Left ventricle myocardium inferior (tissue), 1 donor: Measurements from ENCODE around the gene SIRT4. TPM values are rescaled to one million over a fixed set of nuclear protein-coding genes. Genes with fewer than 3 reads are reported as not detected.
A peak's percentile ranks its signal among the peaks of the same experiment; 100 is the strongest.

Experiments used
- DNase-seq: peaks from one replicate; pipeline ENCODE4 v3.0.0-alpha.2; 2020
- H3K27ac ChIP-seq: fragments of 200-600 bp; replicated peaks from 2 replicates; pipeline ENCODE4 v1.8.0; 2021
- H3K27me3 ChIP-seq: fragments of 200-600 bp; 2 replicates; pipeline ENCODE4 v1.8.0; 2021; ENCODE audit warnings: low read depth
- H3K36me3 ChIP-seq: fragments of 200-600 bp; 2 replicates; pipeline ENCODE4 v1.8.0; 2021
- H3K4me1 ChIP-seq: fragments of 200-600 bp; 2 replicates; pipeline ENCODE4 v1.8.0; 2021
- H3K4me3 ChIP-seq: fragments of 200-600 bp; 2 replicates; pipeline ENCODE4 v1.8.0; 2021; ENCODE audit warnings: mild to moderate bottlenecking, moderate library complexity
- H3K9me3 ChIP-seq: fragments of 200-600 bp; replicated peaks from 2 replicates; pipeline ENCODE4 v1.8.0; 2021
- CTCF ChIP-seq: fragments of 200-600 bp; IDR thresholded peaks from 2 replicates; pipeline ENCODE4 v1.8.0; 2021; ENCODE audit warnings: antibody characterized with exemption, mild to moderate bottlenecking, borderline replicate concordance
- intact Hi-C: fragments of 100-400 bp; cut with micrococcal nuclease; formaldehyde crosslinking; loops from one replicate; pipeline ENCODE4 v1.11.0; 2022
- total RNA-seq: library from RNA; stranded (reverse); fragmentation: NEBNext Ultra II Directional; extraction: Animal tissue kit (Norgen Biotek cat#: 25700); gene quantifications from one replicate; pipeline ENCODE4 v1.2.1, GENCODE V29; 2021
- donor health status: DM: no; HTN: yes; CAD: no; lungs with severe emphysema.

SIRT4 gene
- total RNA-seq, 1 donor from 2014 or later, result 6.5 TPM

- DNase-seq, result no peak
- intact Hi-C loops, result loop anchor here (10.0 kb wide), 1 partner anchor 82 kb away; the partner anchor contains the start of gene COX6A1
- TF ChIP-seq CTCF, result no peak
- H3K4me1 ChIP-seq, result peaks cover 4% of the 10 kb centered on the region
- no peaks in the 10 kb centered on the region for H3K9me3 ChIP-seq
- H3K27ac ChIP-seq, result no peak overlapping the region
- H3K36me3 ChIP-seq, result peaks cover 4% of the 10 kb centered on the region
- H3K4me3 ChIP-seq, result no peak overlapping the region
- no peaks in the 10 kb centered on the region for H3K27me3 ChIP-seq
Measured at GRCh38 chr12:120353136-120353535, 51.0 kb downstream of the SIRT4 start.

DNA sequence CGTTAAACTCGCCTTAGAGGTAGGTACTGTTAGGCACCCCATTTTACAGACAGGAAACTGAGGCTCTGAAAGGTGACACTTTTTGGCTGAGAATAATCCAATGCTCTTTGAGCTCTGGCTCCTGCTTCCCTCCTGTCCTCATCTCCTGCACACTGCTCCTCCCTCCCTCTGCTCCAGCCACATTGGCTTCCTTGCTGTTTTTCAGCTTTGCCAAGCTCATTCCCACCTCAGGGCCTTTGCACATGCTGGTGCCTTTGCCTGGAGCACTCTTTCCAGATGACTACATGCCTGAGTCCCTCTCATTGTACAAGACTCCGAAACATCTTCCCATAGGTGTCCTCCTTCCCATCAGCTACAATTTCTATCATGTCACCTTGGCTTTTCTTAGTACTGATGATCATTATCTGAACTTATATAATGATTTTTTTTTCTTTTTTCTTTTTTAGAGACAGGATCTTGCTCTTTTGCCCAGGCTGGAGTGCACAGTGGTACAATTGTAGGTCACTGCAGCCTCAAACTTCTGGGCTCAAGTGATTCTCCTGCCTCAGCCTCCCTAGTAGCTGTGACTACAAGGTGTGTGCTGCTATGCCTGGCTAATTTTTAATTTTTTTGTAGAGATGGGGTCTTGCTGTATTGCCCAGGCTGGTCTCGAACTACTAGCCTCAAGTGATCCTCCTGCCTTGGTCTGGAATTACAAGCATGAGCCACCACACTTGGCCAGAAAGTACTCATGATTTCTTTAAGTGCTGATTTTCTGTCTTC is 51.6 kb downstream of the SIRT4 start:
- TF ChIP-seq CTCF, result no peak
- intact Hi-C loops, result loop anchor here (10.0 kb wide), 1 partner anchor 81 kb away; the partner anchor contains the start of gene COX6A1

DNA sequence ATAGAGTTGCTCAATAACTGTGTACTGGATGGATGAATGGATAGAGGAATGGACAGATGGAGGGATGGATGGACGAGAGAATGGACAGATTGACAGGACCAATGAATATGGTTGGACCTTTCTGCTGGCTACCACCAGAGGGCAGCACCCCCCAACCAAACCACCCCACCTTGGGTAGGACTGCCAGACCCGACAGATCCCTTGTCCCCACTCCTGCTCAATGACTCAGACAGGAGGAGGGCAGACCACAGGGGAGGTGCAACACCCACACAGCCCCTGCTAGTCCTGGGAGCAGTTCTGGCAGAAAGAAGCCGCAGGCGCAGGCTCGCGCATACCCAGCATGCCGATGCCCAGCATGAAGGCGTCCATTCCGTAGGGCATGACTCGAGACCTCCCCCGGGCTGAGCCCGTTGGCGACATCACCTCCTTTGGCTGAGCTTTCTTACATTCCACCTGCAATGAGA is 54.5 kb downstream of the SIRT4 start:
- peak; percentile 76 for DNase-seq
- H3K27ac ChIP-seq, result no peak overlapping the region
- H3K36me3 ChIP-seq, result no peaks in the 10 kb centered on the region
- peaks cover 9% of the 10 kb centered on the region for H3K4me1 ChIP-seq
- H3K27me3 ChIP-seq, result peaks cover 6% of the 10 kb centered on the region
- peak; percentile 87 for TF ChIP-seq CTCF
- H3K9me3 ChIP-seq, result no peaks in the 10 kb centered on the region
- H3K4me3 ChIP-seq, result no peak overlapping the region
- intact Hi-C loops, result loop anchor here (5.0 to 10.0 kb wide), 2 partner anchors 78 to 206 kb away; partner anchors contain the start of gene COX6A1

More for the DNA sequence above, 51.6 kb downstream of the SIRT4 start:
- Histone ChIP-seq H3K4me1 (peaks cover 4% of the 10 kb centered on the region), H3K9me3 (no peaks in the 10 kb centered on the region), H3K27me3 (no peaks in the 10 kb centered on the region), H3K27ac (no peak overlapping the region), H3K36me3 (peaks cover 4% of the 10 kb centered on the region), H3K4me3 (no peak overlapping the region)
- no peak for DNase-seq

- H3K36me3 ChIP-seq, result no peaks in the 10 kb centered on the region
- TF ChIP-seq CTCF, result no peak
- H3K4me1 ChIP-seq, result peaks cover 14% of the 10 kb centered on the region
- peaks cover 11% of the 10 kb centered on the region for H3K27me3 ChIP-seq
- H3K4me3 ChIP-seq, result no peak overlapping the region
- H3K9me3 ChIP-seq, result no peaks in the 10 kb centered on the region
- H3K27ac ChIP-seq, result no peak overlapping the region
- DNase-seq, result no peak
- intact Hi-C loops, result loop anchor here (5.0 to 10.0 kb wide), 2 partner anchors 78 to 205 kb away; partner anchors contain the start of gene COX6A1
Measured at GRCh38 chr12:120357104-120357503, 55.0 kb downstream of the SIRT4 start.

GRCh38 chr12:120358412-120359100 is 56.4 kb downstream of the SIRT4 start:
- intact Hi-C loops, result loop anchor here (5.0 to 10.0 kb wide), 2 partner anchors 76 to 204 kb away; partner anchors contain the start of gene COX6A1
- TF ChIP-seq CTCF, result no peak

More at GRCh38 chr12:120358412-120359100, 56.4 kb downstream of the SIRT4 start:
- Histone ChIP-seq H3K4me3 (no peak overlapping the region), H3K36me3 (no peaks in the 10 kb centered on the region), H3K27ac (no peak overlapping the region), H3K27me3 (peaks cover 23% of the 10 kb centered on the region), H3K4me1 (peaks cover 18% of the 10 kb centered on the region), H3K9me3 (no peaks in the 10 kb centered on the region)
- no peak for DNase-seq
